Activated T-cell treated with anti-CD3 and anti-CD28 coated beads, Interleukin-2, amount 50 U/mL, for 1 hour (primary cell): ENCODE measurements around the gene LEFTY2.
"Not testable (repeated sequence)": the region's sequence is repeated elsewhere in the genome, so short reads cannot be mapped to it uniquely, and the experiment has no call there.

Experiments used
- DNase-seq: peaks from one replicate; pipeline ENCODE4 v3.0.0-alpha.2; 2020

LEFTY2 gene

DNA sequence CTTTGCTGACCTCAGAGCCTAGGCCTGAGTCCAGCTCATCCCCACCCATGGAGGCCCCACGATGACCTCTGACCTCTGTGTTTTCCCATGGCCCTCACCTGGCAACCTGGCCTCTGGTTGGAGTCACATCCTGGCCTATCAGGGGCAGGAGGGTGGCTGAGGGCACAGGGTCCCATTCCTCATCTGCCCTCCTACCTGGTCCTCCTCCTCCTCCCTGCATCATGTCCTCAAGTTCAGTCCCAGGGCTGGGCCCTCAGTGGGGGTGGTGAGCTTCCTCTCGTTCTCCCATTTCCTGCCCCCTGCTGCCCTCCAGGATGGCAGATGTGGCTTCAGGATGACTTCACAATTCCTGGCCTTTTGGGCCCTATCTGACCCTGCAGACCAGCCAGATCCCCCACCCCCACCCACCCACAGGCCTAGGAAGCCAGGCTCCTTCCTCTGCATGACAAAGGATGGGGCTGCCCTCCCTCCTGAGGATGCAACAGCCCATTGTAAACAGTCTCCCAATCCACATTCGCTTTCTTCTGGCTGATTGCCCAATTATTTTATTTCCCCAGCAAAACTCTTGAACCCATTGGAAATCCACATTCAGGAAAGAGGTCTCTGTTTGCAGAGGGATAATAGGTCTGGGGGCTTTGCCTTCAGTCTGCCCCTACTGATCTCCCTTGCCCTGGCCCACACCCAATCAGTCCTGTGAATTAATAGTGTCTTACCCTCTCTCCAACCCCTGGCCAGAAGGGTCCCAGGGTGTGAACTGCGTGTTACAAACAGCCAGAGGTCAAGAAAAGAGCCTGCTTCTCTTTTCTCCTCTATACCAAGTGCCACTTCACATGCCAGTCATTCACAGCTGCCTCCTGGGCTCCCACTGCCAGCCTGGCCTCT lies 41.7 kb downstream of the LEFTY2 start:
- DNase-seq, result no peak

DNA sequence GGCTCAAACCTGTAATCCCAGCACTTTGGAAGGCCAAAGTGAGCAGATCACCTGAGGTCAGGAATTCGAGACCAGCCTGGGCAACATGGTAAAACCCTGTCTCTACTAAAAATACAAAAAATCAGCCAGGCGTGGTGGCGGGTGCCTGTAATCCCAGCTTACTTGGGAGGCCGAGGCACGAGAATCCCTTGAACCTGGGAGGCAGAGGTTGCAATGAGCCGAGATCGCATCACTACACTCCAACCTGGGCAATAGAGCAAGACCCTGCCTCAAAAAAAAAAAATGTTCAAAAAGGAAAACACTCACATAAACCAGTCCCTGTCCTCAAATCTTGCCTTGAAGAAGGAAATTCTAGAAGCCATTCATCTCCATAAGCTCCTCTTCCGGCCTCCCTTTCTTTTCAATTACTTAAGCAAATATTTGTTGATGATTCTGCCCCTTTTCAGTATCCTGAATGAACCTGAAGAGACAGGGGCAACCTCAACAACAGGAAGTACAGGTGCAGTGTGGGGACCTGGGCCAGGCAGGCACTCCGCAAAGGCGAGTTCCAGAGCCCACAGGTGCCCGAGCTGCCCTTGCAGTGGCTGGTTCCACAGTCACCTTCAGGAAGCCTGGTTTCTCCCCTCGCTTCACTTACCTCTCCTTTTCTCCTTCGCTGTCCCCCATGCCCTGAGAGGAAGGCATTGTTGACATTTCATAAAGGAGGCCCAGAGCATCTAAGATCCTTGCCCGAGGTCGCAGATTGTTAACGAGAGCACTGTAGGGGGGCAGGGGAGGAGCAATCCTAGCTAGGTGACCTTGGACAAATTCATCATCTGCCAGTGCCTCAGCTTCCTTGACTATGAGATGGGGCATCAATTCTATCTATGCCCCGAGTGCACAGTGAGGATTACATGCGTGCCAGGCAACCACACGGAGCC lies 43.2 kb downstream of the LEFTY2 start:
- peak; percentile 44 for DNase-seq

DNA sequence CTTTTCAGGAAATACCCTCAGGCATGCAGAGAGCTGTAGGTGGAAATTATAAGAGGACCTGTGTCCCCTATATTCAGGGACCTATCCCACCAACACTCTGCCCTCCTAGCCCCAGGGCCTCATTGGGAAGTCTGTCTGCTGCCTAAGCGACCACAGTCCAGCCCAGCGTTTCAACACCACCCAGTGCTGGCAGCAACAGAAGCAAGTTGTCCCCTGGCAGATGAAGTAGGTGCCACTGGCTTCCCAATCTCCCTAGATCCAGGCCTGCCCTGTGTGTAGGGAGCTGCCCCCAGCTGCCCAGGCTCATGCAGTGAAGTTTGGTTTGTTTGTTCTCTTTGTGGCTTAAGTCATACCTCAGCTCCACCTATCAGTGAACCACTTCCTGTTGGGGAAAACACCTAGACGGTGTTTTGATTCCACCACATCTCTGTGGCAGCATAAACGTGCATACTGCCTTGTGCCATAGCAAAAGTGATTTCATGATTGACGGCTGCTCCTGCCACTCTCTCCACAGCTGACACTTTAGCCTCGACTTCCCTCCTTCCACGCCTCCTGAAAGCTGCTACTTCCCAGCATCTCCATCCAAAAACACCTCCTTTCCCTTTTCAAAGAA lies 44.0 kb downstream of the LEFTY2 start:
- DNase-seq, result peak; percentile 57

DNA sequence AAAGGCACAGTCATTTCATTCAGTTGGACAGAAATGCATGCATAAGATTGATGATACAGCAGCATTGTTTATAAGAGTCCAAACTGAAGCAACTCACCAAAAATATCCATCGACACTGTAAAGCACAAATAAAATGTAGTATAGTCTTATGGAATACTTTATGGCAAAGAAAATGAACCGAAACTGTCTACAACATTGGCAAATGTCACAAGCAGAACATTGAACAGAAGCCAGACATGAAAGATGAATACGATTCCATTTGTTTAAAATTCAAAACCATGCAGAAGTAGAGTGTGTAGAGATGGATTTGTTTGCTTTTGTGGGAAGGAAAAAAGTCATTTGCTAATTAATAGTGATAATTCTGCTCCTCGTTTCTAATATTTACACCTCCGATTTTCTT lies 44.5 kb downstream of the LEFTY2 start:
- DNase-seq, result no peak

GRCh38 chr1:225892307-225892706 lies 48.7 kb downstream of the LEFTY2 start:
- DNase-seq, result no peak

DNA sequence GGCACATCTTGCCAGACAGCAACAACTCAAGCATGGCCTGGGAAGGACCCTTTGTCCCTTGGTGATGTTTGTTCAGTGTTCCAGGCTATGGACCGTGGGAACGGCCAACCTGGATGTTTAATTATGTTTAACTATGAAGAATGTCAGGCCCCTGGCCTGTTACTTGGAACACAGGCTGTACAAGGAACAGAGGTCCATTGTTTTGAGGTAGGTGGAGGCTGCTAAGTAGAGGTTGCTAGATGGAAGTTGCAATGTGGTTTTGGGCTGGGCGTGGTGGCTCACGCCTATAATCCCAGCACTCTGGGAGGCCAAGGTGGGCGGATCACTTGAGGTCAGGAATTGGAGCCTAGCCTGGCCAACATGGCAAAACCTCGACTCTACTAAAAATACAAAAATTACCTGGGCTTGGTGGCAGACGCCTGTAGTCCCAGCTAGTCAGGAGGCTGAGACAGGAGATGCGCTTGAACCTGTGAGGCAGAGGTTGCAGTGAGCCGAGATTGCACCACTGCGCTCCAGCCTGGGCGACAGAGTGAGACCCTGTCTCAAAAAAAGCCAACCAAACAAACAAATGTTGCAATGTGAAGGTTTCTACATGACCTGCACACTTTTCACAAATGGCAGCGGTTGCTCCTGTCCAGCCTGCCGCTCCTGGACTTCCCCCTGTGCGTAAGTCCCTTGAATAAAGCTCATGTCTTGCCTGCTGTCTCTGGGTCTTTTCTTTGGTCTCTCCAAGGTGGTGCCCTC lies 49.6 kb downstream of the LEFTY2 start:
- DNase-seq, result no peak

DNA sequence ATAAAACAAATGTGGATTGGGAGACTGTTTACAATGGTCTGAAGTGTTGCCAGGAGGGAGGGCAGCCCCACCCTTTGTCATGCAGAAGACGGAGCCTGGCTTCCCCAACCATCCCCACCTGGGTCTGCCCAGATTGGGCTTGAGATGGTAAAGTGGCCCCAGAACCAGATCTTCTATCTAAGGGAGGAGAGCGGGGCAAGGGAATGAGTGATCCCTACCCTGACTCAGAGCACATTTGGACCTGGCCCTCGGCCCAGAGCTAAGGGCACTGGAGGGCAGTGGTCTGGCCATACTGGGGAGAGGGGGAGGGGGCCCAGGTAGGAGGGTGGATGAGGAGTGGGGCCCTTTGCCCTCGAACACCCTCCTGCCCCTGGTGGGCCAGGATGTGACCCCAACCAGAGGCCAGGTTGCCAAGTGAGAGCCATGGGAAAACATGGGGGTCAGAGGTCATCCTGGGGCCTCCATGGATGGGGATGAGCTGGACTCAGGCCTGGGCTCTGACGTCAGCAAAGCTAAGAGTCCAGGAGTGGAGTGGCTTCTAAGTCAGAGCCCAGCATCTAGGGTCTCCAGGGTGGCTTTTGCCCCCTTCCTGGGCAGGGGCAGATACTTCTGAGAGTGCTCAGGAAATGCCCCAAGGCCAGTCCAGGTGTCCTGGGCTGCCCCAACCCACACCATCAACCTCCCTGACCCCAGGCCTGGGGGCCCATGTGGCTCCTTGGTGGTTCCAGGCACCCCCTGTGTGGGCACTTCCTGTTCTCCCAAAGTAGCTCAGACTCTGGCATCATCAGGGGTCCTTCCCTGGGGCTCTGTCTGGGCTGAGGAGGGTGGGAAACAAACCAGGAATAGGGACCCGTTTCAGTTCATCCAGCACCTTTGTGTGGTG lies 50.4 kb downstream of the LEFTY2 start:
- DNase-seq, result no peak

GRCh38 chr1:225889743-225890142 lies 51.3 kb downstream of the LEFTY2 start:
- no peak for DNase-seq

DNA sequence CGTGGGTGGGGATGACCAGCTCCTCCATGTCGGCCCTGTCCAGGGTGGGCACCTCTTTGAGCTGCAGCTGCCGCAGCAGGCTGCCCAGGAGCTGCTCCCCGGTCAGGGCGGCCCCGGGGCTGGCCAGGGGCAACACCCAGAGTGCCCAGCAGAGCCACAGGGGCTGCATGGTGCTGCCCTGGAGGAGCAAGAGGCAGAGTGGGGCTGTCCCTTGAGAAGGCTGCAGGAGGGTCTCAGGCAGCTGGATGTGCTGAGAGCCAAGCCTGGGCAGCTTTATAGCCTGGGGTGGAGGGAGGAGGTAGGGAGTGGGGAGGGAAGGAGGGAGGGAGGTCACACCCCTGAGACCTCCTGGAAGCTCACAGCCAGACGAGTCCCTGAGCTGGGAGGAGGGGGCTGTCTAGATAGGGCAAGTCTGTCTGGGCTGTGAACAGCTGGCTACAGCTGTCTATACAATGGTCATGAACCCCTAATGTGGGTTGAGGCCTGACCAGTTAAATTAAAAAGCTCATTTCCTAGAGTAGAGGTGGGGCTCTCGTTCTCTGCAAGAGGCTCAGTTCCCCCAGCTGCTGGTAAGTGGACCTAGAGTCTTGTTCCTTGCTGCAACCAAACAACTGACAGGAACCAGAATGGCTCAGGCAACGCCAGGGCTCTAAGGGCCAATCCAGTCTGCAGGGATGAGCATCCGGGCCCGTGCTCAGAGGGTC lies 52.0 kb downstream of the LEFTY2 start, which contains the start of gene LEFTY1:
Gene LEFTY1 (minus strand): TSS at position 249 of the 704 bp plus-strand sequence. CDS start 80 bp downstream, at position 169.
- DNase-seq, result no peak

GRCh38 chr1:225888289-225888897 lies 52.6 kb downstream of the LEFTY2 start:
- no peak for DNase-seq

DNA sequence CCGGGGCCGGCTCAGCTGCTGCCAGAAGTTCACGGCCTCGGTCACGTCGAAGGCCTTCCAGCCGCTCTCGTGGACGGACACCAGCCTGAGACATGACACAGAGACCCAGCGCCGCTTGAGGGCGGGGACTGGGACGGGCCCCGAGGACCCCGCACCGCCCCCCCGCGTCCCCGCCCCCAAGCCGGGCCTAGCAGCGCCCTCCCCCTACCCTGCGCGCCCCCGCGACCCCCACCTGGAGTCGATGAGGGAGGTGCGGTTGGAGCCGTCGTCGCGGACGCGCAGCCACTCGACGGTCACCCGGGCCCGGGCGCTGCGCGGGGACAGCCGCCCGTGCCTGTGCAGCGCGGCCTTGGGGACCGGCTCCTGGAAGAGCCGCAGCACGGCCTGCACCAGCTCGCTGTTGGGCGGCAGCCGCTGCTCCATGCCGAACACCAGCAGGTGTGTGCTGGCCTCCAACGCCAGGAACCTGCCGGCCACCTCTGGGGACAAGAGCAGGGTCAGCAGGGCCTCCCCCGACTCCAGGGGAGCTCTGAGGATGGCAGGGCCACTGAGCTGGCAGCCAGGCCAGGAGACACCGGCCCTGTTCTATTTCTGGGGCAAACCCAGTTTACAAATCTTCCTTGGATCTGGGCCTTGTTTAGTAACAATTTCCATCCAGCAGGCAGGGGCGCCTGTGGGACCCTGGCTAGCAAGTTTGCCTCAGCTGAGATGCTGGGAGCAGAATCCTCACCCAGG lies 53.3 kb downstream of the LEFTY2 start:
- DNase-seq, result not testable (repeated sequence)

DNA sequence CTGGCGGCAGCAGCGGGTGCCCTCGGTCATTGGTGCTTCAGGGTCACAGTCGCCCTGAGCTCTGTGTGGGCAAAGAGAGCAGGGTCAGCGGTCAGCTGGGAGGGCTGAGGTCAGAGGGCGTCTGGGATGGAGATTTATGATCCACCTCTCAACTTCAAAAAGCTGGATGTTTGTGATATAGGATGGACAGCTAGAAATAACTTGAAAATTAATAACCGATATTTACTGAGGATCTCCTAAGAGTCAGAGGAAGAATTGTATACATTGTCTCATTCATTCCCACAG lies 54.0 kb downstream of the LEFTY2 start:
- no peak for DNase-seq
